ENCODE measurements around the gene PARP4. TPM values are rescaled to one million over a fixed set of nuclear protein-coding genes. Genes with fewer than 3 reads are reported as not detected.

Gene PARP4
- total RNA-seq, 6 experiments from 2014 or later, result 38.0 to 48.5 (median 43.1) TPM

GRCh38 chr13:24459726-24460125 lies 52.9 kb downstream of the PARP4 start:
- TF ChIP-seq CTCF (IDR thresholded peaks at IDR 0.05), result no peak
- Mint-ChIP-seq H3K36me3 (ENCODE audit: low read depth) (peaks cover 3% of the 10 kb centered on the region; the same call in 1 of the 2 replicates), H3K9me3 (no peaks in the 10 kb centered on the region), H3K27me3 (ENCODE audit: insufficient read depth) (no peaks in the 10 kb centered on the region), H3K4me1 (ENCODE audit: low read depth) (peaks cover 19% of the 10 kb centered on the region), H3K27ac (peak overlapping the region; percentile 75; the same call in 1 of the 2 replicates), H3K4me3 (peak overlapping the region; percentile 74)
- no peak for DNase-seq

GRCh38 chr13:24459234-24459633 lies 53.3 kb downstream of the PARP4 start:
- H3K4me1 Mint-ChIP-seq (ENCODE audit: low read depth), result peaks cover 19% of the 10 kb centered on the region
- H3K4me3 Mint-ChIP-seq, result peak overlapping the region; percentile 74
- H3K9me3 Mint-ChIP-seq, result no peaks in the 10 kb centered on the region
- DNase-seq, result peak; percentile 36
- peak overlapping the region; percentile 75 for H3K27ac Mint-ChIP-seq
- no peaks in the 10 kb centered on the region for H3K27me3 Mint-ChIP-seq (ENCODE audit: insufficient read depth)
- H3K36me3 Mint-ChIP-seq (ENCODE audit: low read depth), result peaks cover 3% of the 10 kb centered on the region; the same call in 1 of the 2 replicates
- no peak for TF ChIP-seq CTCF (IDR thresholded peaks at IDR 0.05)

- Mint-ChIP-seq H3K27ac (no peak overlapping the region), H3K27me3 (ENCODE audit: insufficient read depth) (no peaks in the 10 kb centered on the region), H3K9me3 (no peaks in the 10 kb centered on the region), H3K4me1 (ENCODE audit: low read depth) (peaks cover 19% of the 10 kb centered on the region), H3K36me3 (ENCODE audit: low read depth) (peaks cover 3% of the 10 kb centered on the region; the same call in 1 of the 2 replicates), H3K4me3 (no peak overlapping the region)
- TF ChIP-seq CTCF (IDR thresholded peaks at IDR 0.05), result no peak
- DNase-seq, result no peak
These were observed 53.8 kb downstream of the PARP4 start for GRCh38 chr13:24458736-24459135.

GRCh38 chr13:24456396-24456795 lies 56.2 kb downstream of the PARP4 start:
- H3K27me3 Mint-ChIP-seq (ENCODE audit: insufficient read depth), result no peaks in the 10 kb centered on the region
- H3K4me3 Mint-ChIP-seq, result no peak overlapping the region
- peaks cover 19% of the 10 kb centered on the region for H3K4me1 Mint-ChIP-seq (ENCODE audit: low read depth)
- no peaks in the 10 kb centered on the region for H3K9me3 Mint-ChIP-seq
- H3K36me3 Mint-ChIP-seq (ENCODE audit: low read depth), result peaks cover 3% of the 10 kb centered on the region; the same call in 1 of the 2 replicates
- H3K27ac Mint-ChIP-seq, result no peak overlapping the region
- no peak for TF ChIP-seq CTCF (IDR thresholded peaks at IDR 0.05)
- DNase-seq, result no peak

GRCh38 chr13:24454056-24454455 lies 58.5 kb downstream of the PARP4 start:
- Mint-ChIP-seq H3K4me1 (ENCODE audit: low read depth) (peaks cover 8% of the 10 kb centered on the region), H3K27ac (no peak overlapping the region), H3K27me3 (ENCODE audit: insufficient read depth) (no peaks in the 10 kb centered on the region), H3K36me3 (ENCODE audit: low read depth) (peaks cover 11% of the 10 kb centered on the region; the same call in 1 of the 2 replicates), H3K9me3 (no peaks in the 10 kb centered on the region), H3K4me3 (no peak overlapping the region)
- TF ChIP-seq CTCF (IDR thresholded peaks at IDR 0.05), result no peak
- DNase-seq, result no peak

GRCh38 chr13:24452044-24452443 lies 60.5 kb downstream of the PARP4 start:
- Mint-ChIP-seq H3K27me3 (ENCODE audit: insufficient read depth) (no peaks in the 10 kb centered on the region), H3K9me3 (no peaks in the 10 kb centered on the region), H3K4me3 (no peak overlapping the region), H3K27ac (no peak overlapping the region), H3K4me1 (ENCODE audit: low read depth) (no peaks in the 10 kb centered on the region), H3K36me3 (ENCODE audit: low read depth) (peaks cover 27% of the 10 kb centered on the region)
- no peak for TF ChIP-seq CTCF (IDR thresholded peaks at IDR 0.05)
- DNase-seq, result no peak
